Mammary epithelial cell (primary cell): ENCODE results near the gene FAM234B.

ENCODE experiments used
- EZH2 ChIP-seq: IDR thresholded peaks from 2 replicates; pipeline ENCODE4 v1.6.1; 2012; ENCODE audit warnings: low read length, inconsistent platforms, borderline replicate concordance
- TF ChIP-seq, protein P1 (sequence below), 2 donors: IDR thresholded peaks in 1 of 2; conservative IDR thresholded peaks in 1 of 2; 2 replicates each; pipeline ENCODE4 v1.5.1; 2011 to 2012; ENCODE audit warnings: inconsistent platforms in 2 of 2, low read length in 2 of 2, mild to moderate bottlenecking in 2 of 2, control low read depth in 1 of 2, low read depth in 1 of 2; ENCODE audit not compliant: insufficient read depth in 1 of 2; ENCODE audit errors: extremely low read depth in 1 of 2

GRCh38 chr12:13038491-13039161 is 5.6 kb upstream of the FAM234B start:
- TF ChIP-seq, protein P1, sequence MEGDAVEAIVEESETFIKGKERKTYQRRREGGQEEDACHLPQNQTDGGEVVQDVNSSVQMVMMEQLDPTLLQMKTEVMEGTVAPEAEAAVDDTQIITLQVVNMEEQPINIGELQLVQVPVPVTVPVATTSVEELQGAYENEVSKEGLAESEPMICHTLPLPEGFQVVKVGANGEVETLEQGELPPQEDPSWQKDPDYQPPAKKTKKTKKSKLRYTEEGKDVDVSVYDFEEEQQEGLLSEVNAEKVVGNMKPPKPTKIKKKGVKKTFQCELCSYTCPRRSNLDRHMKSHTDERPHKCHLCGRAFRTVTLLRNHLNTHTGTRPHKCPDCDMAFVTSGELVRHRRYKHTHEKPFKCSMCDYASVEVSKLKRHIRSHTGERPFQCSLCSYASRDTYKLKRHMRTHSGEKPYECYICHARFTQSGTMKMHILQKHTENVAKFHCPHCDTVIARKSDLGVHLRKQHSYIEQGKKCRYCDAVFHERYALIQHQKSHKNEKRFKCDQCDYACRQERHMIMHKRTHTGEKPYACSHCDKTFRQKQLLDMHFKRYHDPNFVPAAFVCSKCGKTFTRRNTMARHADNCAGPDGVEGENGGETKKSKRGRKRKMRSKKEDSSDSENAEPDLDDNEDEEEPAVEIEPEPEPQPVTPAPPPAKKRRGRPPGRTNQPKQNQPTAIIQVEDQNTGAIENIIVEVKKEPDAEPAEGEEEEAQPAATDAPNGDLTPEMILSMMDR (conservative IDR thresholded peaks at IDR 0.05 in 1 of 2, IDR thresholded peaks at IDR 0.05 in 1 of 2; ENCODE audit: extremely low read depth in 1 of 2, insufficient read depth in 1 of 2, low read depth in 1 of 2, low read length in 2 of 2): no peak
- TF ChIP-seq EZH2: no peak
